CD4-positive, alpha-beta memory T cell (primary cell): ENCODE data around the gene CWF19L1. TPM values are rescaled to one million over a fixed set of nuclear protein-coding genes. Genes with fewer than 3 reads are reported as not detected.

Experiments used
- CTCF ChIA-PET: fragments of 350-600 bp; sonication (Branson Sonifier 250); formaldehyde crosslinking; loops from one replicate; lab custom pipeline; 2021; ENCODE audit warnings: inconsistent platforms; ENCODE audit not compliant: partially characterized antibody; lab: Charles Lee
- POLR2A ChIA-PET: fragments of 350-600 bp; sonication (Branson Sonifier 250); formaldehyde crosslinking; loops from one replicate; lab custom pipeline; 2021; ENCODE audit not compliant: partially characterized antibody; lab: Charles Lee
- DNase-seq, 5 donors: peaks; one replicate each; pipeline versions ENCODE4 v3.0.0 to v3.0.0-alpha.2; 2020 to 2022; ENCODE audit warnings: mixed read lengths in 1 of 5
- H3K27ac ChIP-seq: one replicate; pipeline ENCODE4 v1.7.0; 2013; ENCODE audit warnings: low read depth, low read length
- H3K27me3 ChIP-seq: 2 replicates; pipeline ENCODE4 v1.7.0; 2013; ENCODE audit warnings: mild to moderate bottlenecking, low read length, moderate library complexity; ENCODE audit not compliant: insufficient read depth
- H3K36me3 ChIP-seq: 2 replicates; pipeline ENCODE4 v1.7.0; 2013; ENCODE audit warnings: mild to moderate bottlenecking, low read length, moderate library complexity; ENCODE audit not compliant: insufficient read depth
- H3K4me1 ChIP-seq: 2 replicates; pipeline ENCODE4 v1.7.0; 2013; ENCODE audit warnings: mild to moderate bottlenecking, low read length, moderate library complexity; ENCODE audit not compliant: insufficient read depth
- H3K4me3 ChIP-seq, 2 donors: one replicate each; pipeline ENCODE4 v1.7.0; 2013; ENCODE audit warnings: low read length in 2 of 2, mild to moderate bottlenecking in 1 of 2
- H3K9me3 ChIP-seq, 2 donors: one replicate each; pipeline ENCODE4 v1.7.0; 2013; ENCODE audit warnings: low read length in 2 of 2, control low read depth in 1 of 2; ENCODE audit not compliant: control insufficient read depth in 1 of 2
- H3K27ac Mint-ChIP-seq, 7 donors: one replicate each; pipeline ENCODE4 v1.8.0; 2020 to 2021; ENCODE audit warnings: mixed read lengths in 7 of 7, mild to moderate bottlenecking in 6 of 7, inconsistent platforms in 3 of 7, moderate library complexity in 3 of 7
- H3K27me3 Mint-ChIP-seq, 2 donors: one replicate each; pipeline ENCODE4 v1.8.0; 2020 to 2021; ENCODE audit warnings: mixed read lengths in 2 of 2
- H3K36me3 Mint-ChIP-seq, 2 donors: one replicate each; pipeline ENCODE4 v1.8.0; 2020 to 2021; ENCODE audit warnings: mixed read lengths in 2 of 2, inconsistent platforms in 1 of 2, mild to moderate bottlenecking in 1 of 2
- H3K4me1 Mint-ChIP-seq, 4 donors: one replicate each; pipeline ENCODE4 v1.8.0; 2020 to 2021; ENCODE audit warnings: mixed read lengths in 4 of 4, mild to moderate bottlenecking in 1 of 4
- H3K4me3 Mint-ChIP-seq, 8 donors: one replicate each; pipeline ENCODE4 v1.8.0; 2020 to 2021; ENCODE audit warnings: mixed read lengths in 8 of 8, mild to moderate bottlenecking in 7 of 8, moderate library complexity in 6 of 8, inconsistent platforms in 3 of 8
- H3K9me3 Mint-ChIP-seq, 8 donors: one replicate each; pipeline ENCODE4 v1.8.0; 2020 to 2021; ENCODE audit warnings: mixed read lengths in 8 of 8, mild to moderate bottlenecking in 5 of 8, inconsistent platforms in 3 of 8, moderate library complexity in 1 of 8
- intact Hi-C: fragments of 100-400 bp; cut with micrococcal nuclease; formaldehyde crosslinking; loops from one replicate; pipeline ENCODE4 v1.15.1; 2023
- polyA plus RNA-seq, 2 donors: library from polyadenylated mRNA; unstranded; fragments of 300-500 nt; fragmentation: Illumina TruSeq; gene quantifications; one replicate each; pipeline ENCODE4 v1.2.3, GENCODE V29; 2021
- total RNA-seq, 2 experiments: library from RNA; stranded (reverse); gene quantifications; one replicate each; pipeline ENCODE4 v1.2.3, GENCODE V29; 2021

Gene CWF19L1
- total and polyA plus RNA-seq, 4 experiments from 2014 or later, result 18.4 to 44.0 (median 37.1) TPM

DNA sequence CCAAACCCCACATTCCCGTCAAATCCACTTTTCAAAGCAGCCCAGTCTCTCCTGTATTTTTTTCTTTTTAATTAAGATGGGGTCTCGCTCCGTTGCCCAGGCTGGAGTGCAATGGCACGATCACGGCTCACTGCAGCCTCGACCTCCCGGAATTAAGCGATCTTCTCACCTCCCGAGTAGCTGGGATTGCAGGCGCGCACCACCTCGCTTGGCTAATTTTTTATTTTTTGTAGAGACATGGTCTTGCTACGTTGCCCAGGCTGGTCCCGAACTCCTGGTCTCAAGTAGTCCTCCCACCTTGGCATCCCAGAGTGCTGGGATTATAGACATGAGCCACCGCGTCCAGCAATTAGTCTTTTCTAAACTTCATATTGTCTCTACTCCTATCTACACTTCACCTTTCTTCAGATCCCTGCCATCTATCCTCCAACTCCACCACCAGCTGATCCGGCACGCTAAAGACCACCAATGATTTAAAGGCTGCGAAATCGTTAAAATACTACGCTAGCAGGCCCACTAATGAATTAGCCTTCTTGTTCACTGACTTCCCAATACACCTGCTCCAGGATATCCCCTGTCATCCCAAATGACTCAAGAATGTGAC lies 37.5 kb downstream of the CWF19L1 start:
- Histone ChIP-seq H3K36me3 (peaks cover 21% of the 10 kb centered on the region), H3K9me3 (no peaks in the 10 kb centered on the region), H3K27me3 (no peaks in the 10 kb centered on the region), H3K4me3 (peak overlapping the region; percentile 81 to 88), H3K27ac (peak overlapping the region; percentile 77), H3K4me1 (peaks cover 31% of the 10 kb centered on the region)
- Mint-ChIP-seq H3K36me3 (peaks cover 24 to 47% of the 10 kb centered on the region in 2 donors), H3K4me1 (peaks cover 14 to 40% (median 28%) of the 10 kb centered on the region in 4 donors), H3K4me3 (peak overlapping the region; percentile 85 to 96 (median 93)), H3K9me3 (peaks cover 0 to 3% (median 0%) of the 10 kb centered on the region in 8 donors), H3K27ac (peak overlapping the region; percentile 80 to 96 (median 91)), H3K27me3 (no peaks in the 10 kb centered on the region)
- intact Hi-C loops, result loop anchor here (1.0 kb wide), 1 partner anchor 44 kb away; the partner anchor contains the start of gene ERLIN1
- DNase-seq, result no peak
- ChIA-PET POLR2A (interaction anchor here (1.5 kb wide), 1 partner anchor 44 kb away, joined by 5 read pairs; the partner anchor contains the start of gene ERLIN1), CTCF (no interaction called here)

DNA sequence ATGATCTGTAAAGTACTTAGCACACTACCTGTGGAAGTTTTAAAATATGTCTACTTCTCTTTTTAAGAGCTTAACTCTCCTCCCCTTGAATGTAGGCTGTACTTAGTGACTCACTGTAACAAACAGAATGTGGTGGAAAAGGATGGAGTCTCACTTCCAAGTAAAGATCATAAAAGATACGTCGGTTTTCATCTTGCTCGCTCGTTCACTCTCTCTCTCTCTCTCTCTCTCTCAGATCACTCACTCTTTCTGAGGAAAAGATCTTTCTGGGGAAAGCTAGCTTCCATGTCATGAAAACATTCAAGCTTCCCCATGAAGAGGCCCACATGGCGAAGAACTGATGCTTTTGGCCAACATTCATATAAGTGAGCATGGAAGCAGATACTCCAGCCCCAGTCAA lies 43.6 kb downstream of the CWF19L1 start:
- ChIA-PET CTCF (no interaction called here), POLR2A (interaction anchor here (0.6 kb wide), 1 partner anchor 57 kb away, joined by 3 read pairs; no protein-coding TSS in a partner anchor)
- Mint-ChIP-seq H3K9me3 (peaks cover 0 to under 1% (median 0%) of the 10 kb centered on the region in 8 donors), H3K27me3 (no peaks in the 10 kb centered on the region), H3K4me1 (peaks cover 9 to 25% (median 17%) of the 10 kb centered on the region in 4 donors), H3K4me3 (no peak overlapping the region), H3K27ac (peak overlapping the region in 1 of 7 donors; percentile 17), H3K36me3 (peaks cover 34 to 46% of the 10 kb centered on the region in 2 donors)
- H3K9me3 ChIP-seq, result no peaks in the 10 kb centered on the region
- no peak overlapping the region for H3K27ac ChIP-seq
- intact Hi-C loops, result no loop called here
- no peak for DNase-seq
- peaks cover 25% of the 10 kb centered on the region for H3K4me1 ChIP-seq
- H3K4me3 ChIP-seq, result no peak overlapping the region
- peaks cover 16% of the 10 kb centered on the region for H3K36me3 ChIP-seq
- no peaks in the 10 kb centered on the region for H3K27me3 ChIP-seq

DNA sequence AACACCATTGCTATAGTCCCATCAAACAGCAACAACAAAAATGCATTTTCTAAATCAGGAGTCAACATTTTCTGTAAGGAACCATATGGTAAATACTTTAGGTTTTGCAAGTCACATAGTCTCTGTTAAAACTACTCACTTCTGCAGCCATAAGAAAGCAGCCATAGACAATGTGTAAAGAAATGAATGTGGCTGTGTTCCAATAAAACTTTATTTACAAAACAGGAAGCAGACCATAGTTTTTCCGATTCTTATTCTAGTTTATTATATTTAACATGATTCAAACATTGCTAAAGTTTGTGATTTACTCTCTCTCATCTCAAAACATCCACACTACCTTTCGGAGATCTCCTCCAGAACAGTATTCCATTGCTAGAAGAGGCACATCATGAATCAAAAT lies 44.9 kb downstream of the CWF19L1 start:
- no peaks in the 10 kb centered on the region for H3K27me3 Mint-ChIP-seq
- H3K36me3 Mint-ChIP-seq, result peaks cover 44 to 52% of the 10 kb centered on the region in 2 donors

DNA sequence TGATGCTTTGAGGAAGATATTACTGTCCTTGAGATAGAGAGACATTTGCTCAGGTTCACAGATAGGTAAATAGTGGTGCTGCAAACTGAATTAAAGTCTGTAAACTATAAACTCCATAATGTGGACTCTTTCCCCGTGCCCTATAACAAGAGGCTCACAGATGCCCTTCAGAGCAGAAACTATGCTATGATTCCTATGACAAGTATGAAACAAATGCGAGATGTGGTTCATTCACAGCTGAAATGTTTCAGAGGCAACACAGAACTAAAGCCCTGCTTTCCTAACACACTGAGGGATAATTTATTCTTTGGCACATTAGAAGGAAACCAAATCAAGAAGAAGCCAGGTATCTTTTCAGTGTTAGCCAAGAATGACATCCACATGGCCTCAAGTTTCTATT lies 51.4 kb downstream of the CWF19L1 start:
- H3K27me3 Mint-ChIP-seq, result no peaks in the 10 kb centered on the region
- POLR2A ChIA-PET, result no interaction called here

More for the DNA sequence above, 44.9 kb downstream of the CWF19L1 start:
- H3K36me3 ChIP-seq, result peaks cover 27% of the 10 kb centered on the region
- intact Hi-C loops, result no loop called here
- CTCF ChIA-PET, result no interaction called here
- H3K9me3 Mint-ChIP-seq, result no peaks in the 10 kb centered on the region
- H3K4me3 Mint-ChIP-seq, result no peak overlapping the region
- no peaks in the 10 kb centered on the region for H3K9me3 ChIP-seq
- H3K27me3 ChIP-seq, result no peaks in the 10 kb centered on the region
- POLR2A ChIA-PET, result no interaction called here
- no peak overlapping the region for H3K27ac ChIP-seq
- peaks cover 12% of the 10 kb centered on the region for H3K4me1 ChIP-seq
- H3K4me1 Mint-ChIP-seq, result peaks cover under 1 to 12% (median 9%) of the 10 kb centered on the region in 4 donors
- H3K4me3 ChIP-seq, result no peak overlapping the region
- DNase-seq, result no peak
- H3K27ac Mint-ChIP-seq, result peak overlapping the region in 1 of 7 donors; percentile 7

DNA sequence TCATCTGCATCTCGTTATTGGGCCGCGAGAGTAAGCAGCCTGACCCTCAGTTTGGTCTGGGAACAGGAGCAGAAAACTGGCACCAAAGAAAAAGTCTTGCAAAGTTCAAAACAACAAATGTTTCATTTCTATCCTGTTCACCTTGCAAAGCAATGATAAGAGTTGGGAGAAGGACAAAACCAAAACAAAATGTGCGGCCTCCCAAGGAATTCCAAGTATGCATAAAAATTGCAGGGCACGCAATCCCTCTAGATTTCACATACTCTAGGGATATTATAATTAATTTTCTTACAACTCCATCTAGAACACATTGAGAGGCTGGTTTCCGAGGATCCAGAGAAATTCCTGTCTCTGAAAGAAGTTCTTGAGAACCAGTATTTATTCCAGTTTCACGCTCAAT lies 58.1 kb downstream of the CWF19L1 start:
- Histone ChIP-seq H3K27ac (no peak overlapping the region), H3K27me3 (no peaks in the 10 kb centered on the region), H3K4me1 (peaks cover 10% of the 10 kb centered on the region), H3K4me3 (no peak overlapping the region), H3K36me3 (peaks cover 29% of the 10 kb centered on the region), H3K9me3 (no peaks in the 10 kb centered on the region)
- ChIA-PET CTCF (no interaction called here), POLR2A (interaction anchor here (0.5 kb wide), 1 partner anchor 38 kb away, joined by 3 read pairs; no protein-coding TSS in a partner anchor)
- H3K9me3 Mint-ChIP-seq, result no peaks in the 10 kb centered on the region
- no peak for DNase-seq
- no peak overlapping the region for H3K4me3 Mint-ChIP-seq
- H3K27me3 Mint-ChIP-seq, result no peaks in the 10 kb centered on the region
- H3K36me3 Mint-ChIP-seq, result peaks cover 39 to 61% of the 10 kb centered on the region in 2 donors
- H3K27ac Mint-ChIP-seq, result no peak overlapping the region
- peaks cover 5 to 12% (median 9%) of the 10 kb centered on the region in 4 donors for H3K4me1 Mint-ChIP-seq
- intact Hi-C loops, result no loop called here

More for the DNA sequence above, 51.4 kb downstream of the CWF19L1 start:
- H3K36me3 Mint-ChIP-seq, result peaks cover 60 to 72% of the 10 kb centered on the region in 2 donors
- DNase-seq, result no peak
- H3K4me1 Mint-ChIP-seq, result peaks cover 0 to 2% (median 0%) of the 10 kb centered on the region in 4 donors
- Histone ChIP-seq H3K4me1 (no peaks in the 10 kb centered on the region), H3K27ac (no peak overlapping the region), H3K4me3 (no peak overlapping the region), H3K27me3 (no peaks in the 10 kb centered on the region), H3K9me3 (no peaks in the 10 kb centered on the region), H3K36me3 (peaks cover 44% of the 10 kb centered on the region)
- H3K9me3 Mint-ChIP-seq, result no peaks in the 10 kb centered on the region
- H3K27ac Mint-ChIP-seq, result no peak overlapping the region
- intact Hi-C loops, result no loop called here
- CTCF ChIA-PET, result interaction anchor here (0.8 to 1.4 kb wide), 2 partner anchors 11 to 21 kb away, joined by 3 read pairs; no protein-coding TSS in a partner anchor
- H3K4me3 Mint-ChIP-seq, result no peak overlapping the region

DNA sequence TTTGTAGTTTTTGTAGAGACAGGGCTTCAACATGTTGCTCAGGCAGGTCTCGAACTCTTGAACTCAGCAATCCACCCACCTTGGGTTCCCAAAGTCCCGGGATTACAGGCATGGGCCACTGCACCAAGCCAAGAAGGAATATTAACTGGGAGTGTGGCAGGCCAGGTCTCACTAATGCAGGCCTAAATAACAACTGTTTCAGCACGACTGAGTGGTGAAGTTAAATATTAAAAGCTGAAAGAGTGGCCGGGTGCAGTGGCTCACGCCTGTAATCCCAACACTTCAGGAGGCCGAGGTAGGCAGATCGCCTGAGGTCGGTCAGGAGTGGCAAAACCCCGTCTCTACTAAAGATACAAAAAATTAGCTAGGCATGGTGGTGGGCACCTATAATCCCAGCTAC lies 59.2 kb downstream of the CWF19L1 start:
- Histone ChIP-seq H3K4me1 (peaks cover 17% of the 10 kb centered on the region), H3K27ac (no peak overlapping the region), H3K36me3 (peaks cover 24% of the 10 kb centered on the region), H3K4me3 (no peak overlapping the region), H3K9me3 (no peaks in the 10 kb centered on the region), H3K27me3 (no peaks in the 10 kb centered on the region)
- H3K36me3 Mint-ChIP-seq, result peaks cover 41 to 63% of the 10 kb centered on the region in 2 donors
- no peak for DNase-seq
- POLR2A ChIA-PET, result no interaction called here
- intact Hi-C loops, result no loop called here
- H3K27ac Mint-ChIP-seq, result no peak overlapping the region
- no peaks in the 10 kb centered on the region for H3K9me3 Mint-ChIP-seq
- H3K4me3 Mint-ChIP-seq, result no peak overlapping the region
- H3K4me1 Mint-ChIP-seq, result peaks cover 7 to 18% (median 13%) of the 10 kb centered on the region in 4 donors
- CTCF ChIA-PET, result no interaction called here
- H3K27me3 Mint-ChIP-seq, result no peaks in the 10 kb centered on the region

DNA sequence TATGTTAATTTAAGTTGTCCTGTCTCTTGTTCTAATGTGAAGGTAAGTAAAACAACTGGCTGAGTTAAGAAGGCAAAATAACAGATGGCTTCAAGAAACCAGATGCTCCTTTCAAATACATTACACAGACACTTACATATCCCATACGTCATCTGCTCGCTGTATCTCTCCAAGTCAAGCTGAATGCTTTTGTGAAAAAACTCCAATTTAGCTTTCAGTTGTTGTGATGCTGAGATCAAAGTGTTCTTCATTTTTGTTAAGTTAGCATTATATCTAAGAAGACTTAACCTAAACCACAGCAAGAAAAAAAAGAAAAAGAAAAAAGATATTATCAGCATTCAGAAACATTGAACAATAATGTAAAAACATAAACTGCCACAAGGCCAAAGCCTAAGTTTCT lies 63.1 kb downstream of the CWF19L1 start:
- ChIA-PET POLR2A (no interaction called here), CTCF (interaction anchor here (0.9 to 1.1 kb wide), 2 partner anchors 12 to 28 kb away, joined by 3 read pairs; no protein-coding TSS in a partner anchor)
- Mint-ChIP-seq H3K27ac (peak overlapping the region; percentile 3 to 71 (median 25)), H3K36me3 (peaks cover 55 to 75% of the 10 kb centered on the region in 2 donors), H3K27me3 (no peaks in the 10 kb centered on the region), H3K4me1 (peaks cover 8 to 18% (median 13%) of the 10 kb centered on the region in 4 donors), H3K4me3 (no peak overlapping the region), H3K9me3 (no peaks in the 10 kb centered on the region)
- H3K9me3 ChIP-seq, result no peaks in the 10 kb centered on the region
- peaks cover 17% of the 10 kb centered on the region for H3K4me1 ChIP-seq
- no peaks in the 10 kb centered on the region for H3K27me3 ChIP-seq
- intact Hi-C loops, result no loop called here
- DNase-seq, result peak; percentile 15 to 67 (median 34)
- no peak overlapping the region for H3K4me3 ChIP-seq
- H3K27ac ChIP-seq, result peak overlapping the region; percentile 8
- H3K36me3 ChIP-seq, result peaks cover 40% of the 10 kb centered on the region
